ENCODE results near the gene COL21A1.
"Not testable (repeated sequence)": the region's sequence is repeated elsewhere in the genome, so short reads cannot be mapped to it uniquely, and the experiment has no call there.

DNA sequence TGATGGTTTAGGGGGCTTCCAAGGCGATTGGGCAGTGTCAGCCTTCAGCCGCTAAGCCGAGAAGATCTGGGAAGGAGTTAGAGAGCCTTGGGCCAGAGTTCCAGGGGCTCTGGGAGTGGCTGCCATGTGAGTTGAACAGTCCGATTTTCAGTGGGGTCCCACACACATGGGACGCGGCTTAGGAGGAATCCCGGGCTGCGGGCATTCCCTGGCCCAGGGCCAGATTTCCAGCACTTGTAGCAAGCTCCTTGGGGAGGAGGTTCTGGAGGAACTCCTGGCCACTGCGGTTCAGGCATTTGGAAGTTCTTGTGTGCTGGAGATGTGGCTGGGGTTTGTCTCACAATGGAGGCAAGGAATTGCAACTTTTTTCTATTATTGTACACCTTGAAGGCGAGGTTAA, 233.3 kb downstream of the COL21A1 start:
- not testable (repeated sequence) for TF ChIP-seq POLR2AphosphoS5 (IDR thresholded peaks at IDR 0.05; ENCODE audit: low read depth, low read length)
- TF ChIP-seq, protein P1, sequence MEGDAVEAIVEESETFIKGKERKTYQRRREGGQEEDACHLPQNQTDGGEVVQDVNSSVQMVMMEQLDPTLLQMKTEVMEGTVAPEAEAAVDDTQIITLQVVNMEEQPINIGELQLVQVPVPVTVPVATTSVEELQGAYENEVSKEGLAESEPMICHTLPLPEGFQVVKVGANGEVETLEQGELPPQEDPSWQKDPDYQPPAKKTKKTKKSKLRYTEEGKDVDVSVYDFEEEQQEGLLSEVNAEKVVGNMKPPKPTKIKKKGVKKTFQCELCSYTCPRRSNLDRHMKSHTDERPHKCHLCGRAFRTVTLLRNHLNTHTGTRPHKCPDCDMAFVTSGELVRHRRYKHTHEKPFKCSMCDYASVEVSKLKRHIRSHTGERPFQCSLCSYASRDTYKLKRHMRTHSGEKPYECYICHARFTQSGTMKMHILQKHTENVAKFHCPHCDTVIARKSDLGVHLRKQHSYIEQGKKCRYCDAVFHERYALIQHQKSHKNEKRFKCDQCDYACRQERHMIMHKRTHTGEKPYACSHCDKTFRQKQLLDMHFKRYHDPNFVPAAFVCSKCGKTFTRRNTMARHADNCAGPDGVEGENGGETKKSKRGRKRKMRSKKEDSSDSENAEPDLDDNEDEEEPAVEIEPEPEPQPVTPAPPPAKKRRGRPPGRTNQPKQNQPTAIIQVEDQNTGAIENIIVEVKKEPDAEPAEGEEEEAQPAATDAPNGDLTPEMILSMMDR (IDR thresholded peaks at IDR 0.05), result not testable (repeated sequence)

Data from Panc1 (cell line).